HG02840 (cell line): ENCODE measurements around the gene LBP.
"Not testable (repeated sequence)": the region's sequence is repeated elsewhere in the genome, so short reads cannot be mapped to it uniquely, and the experiment has no call there.

Experiments
- ATAC-seq: cut with Tn5 transposase; IDR thresholded peaks from one replicate; pipeline ENCODE4 v1.9.1; 2021; ENCODE audit warnings: mild to moderate bottlenecking, moderate library complexity, moderate number of reproducible peaks; ENCODE audit not compliant: unreplicated experiment, low FRiP score

The LBP gene

GRCh38 chr20:38346247-38346651 is at the start of gene LBP:
TSS of gene LBP (plus strand) at chr20:38346482. CDS start at chr20:38346517, 35 bp downstream.
- ATAC-seq: no peak

- no peak for ATAC-seq
Observed at GRCh38 chr20:38297916-38298674, 48.2 kb upstream of the LBP start.

- ATAC-seq: no peak
Observed at GRCh38 chr20:38298768-38299288, 47.5 kb upstream of the LBP start.

- ATAC-seq: no peak
Observed at GRCh38 chr20:38299963-38300362, 46.3 kb upstream of the LBP start.

GRCh38 chr20:38300438-38300837 is 45.8 kb upstream of the LBP start:
- no peak for ATAC-seq

- no peak for ATAC-seq
Observed at GRCh38 chr20:38301309-38301708, 45.0 kb upstream of the LBP start.

GRCh38 chr20:38302786-38303185 is 43.5 kb upstream of the LBP start:
- ATAC-seq: no peak

GRCh38 chr20:38303908-38304379 is 42.3 kb upstream of the LBP start, which contains the start of gene BPI:
TSS of gene BPI (plus strand) at chr20:38304156. CDS start at chr20:38304224, 68 bp downstream.
- ATAC-seq: no peak

- no peak for ATAC-seq
Observed at GRCh38 chr20:38304845-38305447, 41.3 kb upstream of the LBP start.

- no peak for ATAC-seq
Observed at GRCh38 chr20:38305541-38305940, 40.7 kb upstream of the LBP start.

- no peak for ATAC-seq
Observed at GRCh38 chr20:38306379-38306778, 39.9 kb upstream of the LBP start.

- no peak for ATAC-seq
Observed at GRCh38 chr20:38307371-38308046, 38.8 kb upstream of the LBP start.

- no peak for ATAC-seq
Observed at GRCh38 chr20:38308047-38308438, 38.2 kb upstream of the LBP start.

GRCh38 chr20:38308447-38308846 is 37.8 kb upstream of the LBP start:
- ATAC-seq: no peak

- ATAC-seq: no peak
Observed at GRCh38 chr20:38311091-38311490, 35.2 kb upstream of the LBP start.

- no peak for ATAC-seq
Observed at GRCh38 chr20:38311491-38311890, 34.8 kb upstream of the LBP start.

GRCh38 chr20:38313676-38314075 is 32.6 kb upstream of the LBP start:
- ATAC-seq: no peak

GRCh38 chr20:38314350-38314749 is 31.9 kb upstream of the LBP start:
- ATAC-seq: not testable (repeated sequence)

GRCh38 chr20:38315290-38315966 is 30.9 kb upstream of the LBP start:
- ATAC-seq: no peak

GRCh38 chr20:38316341-38316740 is 29.9 kb upstream of the LBP start:
- no peak for ATAC-seq

GRCh38 chr20:38317422-38317821 is 28.9 kb upstream of the LBP start:
- no peak for ATAC-seq
